ENCODE results near the gene AVPR1B.

Gene AVPR1B, protein sequence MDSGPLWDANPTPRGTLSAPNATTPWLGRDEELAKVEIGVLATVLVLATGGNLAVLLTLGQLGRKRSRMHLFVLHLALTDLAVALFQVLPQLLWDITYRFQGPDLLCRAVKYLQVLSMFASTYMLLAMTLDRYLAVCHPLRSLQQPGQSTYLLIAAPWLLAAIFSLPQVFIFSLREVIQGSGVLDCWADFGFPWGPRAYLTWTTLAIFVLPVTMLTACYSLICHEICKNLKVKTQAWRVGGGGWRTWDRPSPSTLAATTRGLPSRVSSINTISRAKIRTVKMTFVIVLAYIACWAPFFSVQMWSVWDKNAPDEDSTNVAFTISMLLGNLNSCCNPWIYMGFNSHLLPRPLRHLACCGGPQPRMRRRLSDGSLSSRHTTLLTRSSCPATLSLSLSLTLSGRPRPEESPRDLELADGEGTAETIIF

DNA sequence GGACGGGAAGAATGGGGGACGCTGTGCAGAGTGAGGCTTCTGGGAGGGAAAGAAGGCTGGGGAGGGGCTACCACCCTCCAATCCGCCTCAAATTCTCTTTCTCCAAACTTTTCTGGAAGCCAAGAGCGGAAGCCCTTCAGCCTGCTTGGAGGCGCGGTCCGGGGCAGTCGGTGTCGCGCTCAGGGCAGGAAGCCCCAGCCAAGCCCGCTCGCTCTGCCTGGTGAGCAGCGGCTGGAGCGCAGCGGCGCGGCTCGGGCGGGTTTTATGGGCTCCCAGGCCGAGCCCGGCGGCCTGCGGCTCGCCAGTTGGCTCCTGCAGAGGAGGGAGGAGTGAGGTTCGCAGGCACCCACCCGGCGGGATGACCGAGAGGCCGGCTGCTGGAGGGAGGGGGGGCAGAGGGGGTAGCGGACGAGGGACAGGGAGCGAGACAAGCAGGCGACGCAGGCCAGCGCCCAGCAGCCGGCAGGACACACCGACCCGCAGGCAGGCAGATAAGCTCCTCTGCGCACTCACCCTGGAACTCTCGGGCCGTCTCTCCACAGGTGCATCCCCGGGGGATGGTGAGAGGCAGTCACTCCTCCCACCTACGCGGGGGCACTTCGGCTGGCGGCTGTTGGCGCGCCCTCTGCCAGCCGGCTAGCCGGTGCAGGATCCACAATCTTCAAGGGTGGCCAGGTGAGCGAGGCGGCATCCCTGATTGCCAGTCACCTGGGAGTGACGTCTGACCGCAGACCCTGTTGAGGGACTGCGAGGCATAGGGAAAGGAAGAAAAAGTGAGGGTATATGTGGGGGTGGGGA lies at the start of gene AVPR1B:
Gene AVPR1B (minus strand): TSS at position 238 of the 798 bp plus-strand sequence. CDS start 498 bp downstream, outside the sequence.
- DNase-seq = peak; percentile 49 to 88

DNA sequence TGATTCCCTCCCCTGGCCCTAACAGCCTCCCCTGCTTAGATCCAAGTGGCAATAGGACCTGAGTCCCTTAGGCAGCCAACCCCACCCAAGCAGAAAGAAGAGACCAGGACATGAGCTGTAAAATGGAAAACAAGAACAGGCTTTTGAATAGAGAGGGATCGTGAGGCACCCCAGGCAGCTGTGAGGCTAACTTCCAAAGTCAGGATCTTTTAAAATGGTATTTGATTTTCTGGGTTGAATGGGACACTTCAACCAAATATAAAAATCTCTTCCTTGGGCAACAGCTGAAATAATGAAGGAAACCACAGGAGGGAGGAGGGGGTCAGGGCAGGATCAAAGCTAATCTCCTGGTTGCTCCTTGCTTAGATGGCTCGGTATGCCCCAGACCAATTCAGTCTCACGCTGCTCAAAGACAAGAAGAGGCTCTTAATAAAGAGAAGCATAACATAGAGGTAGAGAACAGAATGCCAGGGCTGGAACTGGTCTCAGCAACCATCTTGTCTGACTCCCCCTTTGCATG lies 28.6 kb upstream of the AVPR1B start:
- no peak for DNase-seq

DNA sequence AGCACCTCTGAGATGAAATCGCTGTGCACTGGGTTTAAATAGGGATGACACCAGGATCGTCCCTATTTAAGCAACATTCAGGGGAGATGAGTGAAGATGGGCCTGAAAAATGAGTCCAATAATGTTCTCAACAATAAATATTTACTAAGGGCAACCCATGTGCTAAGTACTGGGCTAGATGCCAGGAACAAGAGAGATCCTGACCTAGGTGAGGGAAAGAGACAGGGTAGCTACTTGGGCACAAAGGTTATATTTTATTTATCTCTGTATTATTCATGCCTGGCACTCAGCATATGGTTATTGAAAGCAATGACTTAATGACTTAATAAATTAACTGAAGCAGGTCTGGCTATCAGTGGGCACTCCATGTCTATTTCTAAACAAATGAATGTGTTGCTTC lies 27.4 kb upstream of the AVPR1B start:
- no peak for DNase-seq

DNA sequence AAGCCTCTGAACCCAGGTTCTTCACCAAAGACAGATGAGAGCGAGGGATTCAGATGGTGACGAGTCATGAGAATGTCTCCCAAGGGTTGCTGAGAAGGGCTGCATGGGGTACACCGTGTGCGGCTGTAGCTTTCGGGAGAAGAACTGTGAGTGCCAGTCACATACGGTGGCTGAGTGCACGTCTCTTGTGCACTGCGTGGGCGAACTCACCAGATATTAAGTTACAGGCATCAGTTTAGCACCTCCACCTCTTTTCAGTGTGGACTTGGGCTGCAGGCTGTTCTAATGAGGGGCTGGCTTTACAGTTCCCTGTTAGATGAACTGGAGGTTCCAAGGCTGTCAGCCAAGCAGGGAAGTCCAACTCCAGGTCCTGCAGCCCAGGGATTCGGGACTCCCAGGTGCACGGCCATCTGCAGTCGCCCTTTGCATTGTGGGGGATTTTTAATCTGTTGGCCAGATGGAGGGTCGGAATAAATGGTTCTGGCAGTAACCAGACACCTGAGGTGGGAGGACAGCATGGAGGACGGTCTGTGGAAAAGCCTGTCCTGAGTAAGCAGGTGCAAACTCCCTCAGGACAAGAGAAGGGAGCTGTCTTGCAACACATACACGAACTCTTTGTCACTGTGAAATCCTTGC lies 26.5 kb upstream of the AVPR1B start:
- DNase-seq = peak; percentile 70 to 76

DNA sequence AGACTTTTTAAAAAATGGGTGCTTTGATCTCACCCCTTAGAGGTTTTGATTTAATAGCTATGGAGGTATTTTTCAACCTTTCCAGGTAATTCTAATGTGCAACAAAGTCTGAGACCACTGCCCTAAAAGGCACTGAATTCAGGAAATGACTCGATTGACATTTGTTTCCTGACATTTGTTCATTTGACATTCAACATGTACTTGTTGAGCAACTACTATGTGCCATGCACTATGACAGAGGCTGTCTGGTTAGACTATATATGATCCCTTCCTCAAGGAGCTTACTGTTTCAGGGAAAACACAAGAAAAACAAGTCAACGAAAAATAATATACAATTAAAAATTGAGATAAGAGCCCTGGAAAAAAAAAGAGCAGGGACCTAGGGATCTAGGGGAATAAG lies 25.6 kb upstream of the AVPR1B start:
- DNase-seq = no peak

DNA sequence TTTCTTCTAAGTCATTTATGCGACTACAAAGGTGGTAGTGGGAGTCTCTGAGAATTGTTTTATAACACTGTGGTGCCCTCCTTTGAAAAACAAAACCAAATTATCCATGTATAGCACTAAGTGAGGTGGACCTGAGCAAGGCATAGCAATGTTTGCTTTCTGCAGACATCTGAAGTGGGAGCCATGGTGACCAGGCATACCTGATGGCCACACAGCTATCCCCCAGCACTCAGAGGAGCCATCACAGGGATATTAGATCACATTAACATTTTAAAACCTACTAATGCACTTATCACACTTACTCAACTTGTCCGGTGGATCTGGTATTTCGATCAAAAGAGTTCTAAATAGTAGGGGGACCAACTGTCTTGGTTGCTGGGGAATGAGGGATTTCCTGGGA lies 24.8 kb upstream of the AVPR1B start:
- DNase-seq = no peak

DNA sequence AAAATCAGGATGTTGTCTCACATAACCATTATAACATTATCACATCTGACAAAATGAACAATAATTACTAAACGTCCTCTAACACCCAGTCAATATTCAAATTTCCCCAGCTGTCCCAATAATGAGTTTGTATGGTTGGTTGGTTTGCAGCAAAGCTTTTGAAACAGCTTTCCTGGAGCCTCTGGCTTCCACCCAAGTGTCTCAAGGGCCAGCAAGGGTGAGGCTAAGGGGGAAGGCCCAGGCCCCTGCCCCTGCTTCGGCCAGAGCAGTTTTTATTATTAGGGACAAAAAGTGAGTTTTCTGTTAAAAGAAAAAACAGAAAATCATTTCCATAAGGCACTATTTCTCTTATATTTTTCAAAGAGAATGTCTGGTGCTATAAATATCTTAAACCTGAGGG lies 19.1 kb upstream of the AVPR1B start:
- DNase-seq = no peak

DNA sequence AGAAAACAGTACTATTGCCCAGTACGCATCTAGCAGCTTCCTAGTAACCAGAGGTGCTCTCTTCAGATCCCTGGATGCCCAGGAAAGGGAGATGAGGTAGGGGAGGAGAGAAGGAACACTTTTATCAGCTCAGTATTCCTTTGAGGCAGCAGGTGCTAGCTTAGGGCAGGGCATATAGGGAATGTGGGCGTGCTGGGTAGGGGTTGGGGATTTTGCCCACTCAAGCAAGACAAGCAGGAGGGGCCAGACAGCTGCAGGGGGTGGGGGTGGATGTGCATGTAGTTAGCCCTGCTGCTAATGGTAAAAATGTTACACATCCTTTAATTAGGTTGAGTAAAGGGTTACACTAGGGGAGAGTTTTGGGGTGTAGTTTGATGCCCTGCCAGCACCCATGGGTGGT lies 18.1 kb upstream of the AVPR1B start:
- no peak for DNase-seq

DNA sequence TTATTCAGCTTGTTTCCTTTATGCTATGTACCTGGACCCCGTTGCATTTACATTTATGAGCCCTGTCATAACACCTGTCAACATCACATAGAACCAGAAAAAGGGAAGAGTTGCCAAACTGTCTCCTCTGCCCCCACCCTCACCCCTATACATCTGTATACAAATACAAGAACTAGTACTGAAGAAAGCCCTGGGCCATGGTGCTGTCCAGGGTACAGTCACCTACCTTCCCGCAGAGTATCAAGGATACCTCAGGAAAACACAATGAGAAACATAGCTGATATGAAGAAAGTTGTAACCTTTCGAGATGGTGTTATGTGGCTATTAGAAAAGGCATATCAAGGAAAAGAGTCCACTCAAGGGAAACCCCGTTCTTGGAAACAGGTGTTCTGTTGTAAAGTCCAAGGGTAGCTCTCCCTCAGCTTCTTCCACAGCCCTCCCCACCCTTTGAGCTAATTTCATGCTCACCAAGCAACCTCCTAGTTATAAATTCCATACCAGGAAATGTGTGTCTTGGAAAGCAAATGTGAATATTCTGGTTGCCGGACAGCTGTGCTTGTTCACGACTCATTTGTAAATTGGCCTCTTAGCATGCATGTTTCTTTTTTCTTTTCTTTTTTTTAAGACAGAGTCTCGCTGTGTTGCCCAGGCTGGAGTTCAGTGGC lies 16.7 kb upstream of the AVPR1B start:
- no peak for DNase-seq

DNA sequence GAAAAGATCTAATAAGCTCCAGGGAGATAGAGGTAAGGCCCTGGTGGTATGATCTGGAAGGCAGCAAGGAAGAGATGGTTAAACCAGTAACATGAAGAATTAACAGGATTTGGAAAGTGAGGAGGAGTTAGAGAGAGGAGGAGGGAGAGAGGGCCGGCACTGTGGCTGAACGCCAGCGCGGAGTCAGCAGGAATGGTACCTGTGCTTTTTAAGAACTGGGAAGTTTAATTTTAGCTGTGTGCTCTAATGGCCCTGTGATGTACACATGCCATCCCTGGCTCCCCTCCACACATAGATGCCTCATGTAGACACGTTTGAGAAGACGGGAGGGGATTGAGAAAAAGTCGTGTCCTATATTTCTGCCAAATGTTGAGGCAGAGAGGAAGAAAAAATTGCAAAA lies 13.8 kb upstream of the AVPR1B start:
- no peak for DNase-seq

DNA sequence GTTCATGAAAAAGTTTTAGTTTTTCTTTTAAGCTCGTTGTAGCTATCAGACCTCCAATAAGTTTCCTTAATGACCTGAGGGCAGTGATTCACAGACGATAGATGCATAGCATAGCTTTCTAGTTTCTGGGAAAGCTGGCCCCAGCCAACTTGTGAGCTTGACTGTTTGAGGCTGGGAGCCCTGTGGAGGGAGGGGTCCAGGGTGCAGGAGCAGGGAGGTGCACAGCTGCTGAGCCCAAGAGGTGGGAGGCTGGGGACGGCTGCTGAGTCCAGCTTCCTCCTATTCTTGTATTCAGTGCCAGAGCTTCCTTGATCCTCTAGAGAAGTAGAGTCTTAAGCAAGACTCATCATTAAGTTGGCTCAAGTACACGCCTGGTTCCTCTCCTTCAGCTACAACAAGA lies 11.0 kb upstream of the AVPR1B start:
- DNase-seq = no peak

DNA sequence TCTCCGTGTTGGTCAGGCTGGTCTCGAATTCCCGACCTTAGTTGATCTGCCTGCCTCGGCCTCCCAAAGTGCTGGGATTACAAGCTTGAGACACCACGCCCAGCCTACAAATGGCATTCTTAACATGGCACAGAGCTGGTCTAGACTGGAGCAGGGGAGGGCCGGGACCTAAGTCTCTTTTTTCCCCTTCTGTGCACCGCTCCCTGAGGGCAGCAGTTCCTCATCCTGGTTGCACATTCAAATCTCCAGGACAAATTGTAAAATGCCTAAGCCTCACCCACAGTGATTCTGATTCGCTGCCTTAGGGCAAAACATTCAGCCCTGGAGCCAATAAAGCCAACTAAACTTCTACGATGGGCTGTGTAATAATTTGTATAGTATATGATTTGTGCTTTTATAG lies 10.1 kb upstream of the AVPR1B start:
- DNase-seq = no peak

DNA sequence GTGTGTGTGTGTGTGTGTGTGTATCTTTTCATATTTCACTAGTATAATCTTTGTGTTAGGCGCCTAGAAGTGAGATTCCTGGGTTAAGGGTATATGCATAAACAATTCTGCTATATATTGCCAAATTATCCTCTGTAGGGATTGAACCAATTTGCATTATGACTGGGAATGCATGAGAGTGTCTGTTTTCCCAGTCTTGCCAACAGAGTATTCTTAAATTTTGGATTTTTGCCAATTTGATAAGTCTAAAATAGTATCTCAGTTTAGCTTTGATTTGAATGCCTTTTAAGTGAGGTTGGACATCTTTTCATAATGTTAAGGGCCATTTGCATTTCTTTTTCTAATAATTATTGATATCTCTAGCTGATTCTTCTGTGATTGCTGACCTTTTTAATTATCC lies 8.2 kb upstream of the AVPR1B start:
- DNase-seq = no peak

DNA sequence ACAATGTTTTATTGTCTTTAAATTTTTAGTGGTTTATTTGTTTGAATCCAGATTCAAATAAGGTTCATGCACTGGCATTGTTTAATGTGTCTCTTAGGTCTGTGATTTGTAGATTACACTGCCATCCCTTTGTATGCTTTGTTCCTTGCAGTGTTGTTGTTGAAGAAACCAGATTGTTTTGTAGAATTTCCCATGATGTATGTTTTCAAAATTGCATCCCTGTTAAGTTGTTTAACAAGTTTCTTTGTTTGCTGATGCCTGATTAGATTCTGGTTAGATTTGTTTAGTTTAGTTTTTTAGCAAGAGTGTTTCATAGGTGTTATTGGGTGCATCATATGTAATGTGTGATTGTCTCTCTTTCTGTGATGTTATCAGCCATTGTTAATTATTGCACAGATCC lies 5.5 kb upstream of the AVPR1B start:
- DNase-seq = no peak

DNA sequence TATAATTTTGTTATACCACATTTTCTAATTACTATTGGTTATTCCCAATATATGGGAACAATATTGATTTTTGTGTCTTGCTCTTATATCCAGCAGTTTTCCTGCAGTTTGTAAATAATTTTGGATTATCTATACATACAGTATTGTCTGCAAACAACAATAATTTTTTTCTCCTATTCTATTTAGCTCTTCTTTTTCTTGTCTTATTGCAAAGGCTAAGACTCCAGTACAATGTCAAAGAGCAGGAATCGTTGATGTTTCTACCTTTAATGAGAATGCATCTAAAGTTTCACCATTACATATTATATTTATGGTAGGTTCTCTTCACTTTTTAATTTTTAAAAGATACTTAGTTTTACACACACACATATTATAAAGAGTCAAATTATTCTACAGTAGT lies 4.1 kb upstream of the AVPR1B start:
- DNase-seq = no peak

DNA sequence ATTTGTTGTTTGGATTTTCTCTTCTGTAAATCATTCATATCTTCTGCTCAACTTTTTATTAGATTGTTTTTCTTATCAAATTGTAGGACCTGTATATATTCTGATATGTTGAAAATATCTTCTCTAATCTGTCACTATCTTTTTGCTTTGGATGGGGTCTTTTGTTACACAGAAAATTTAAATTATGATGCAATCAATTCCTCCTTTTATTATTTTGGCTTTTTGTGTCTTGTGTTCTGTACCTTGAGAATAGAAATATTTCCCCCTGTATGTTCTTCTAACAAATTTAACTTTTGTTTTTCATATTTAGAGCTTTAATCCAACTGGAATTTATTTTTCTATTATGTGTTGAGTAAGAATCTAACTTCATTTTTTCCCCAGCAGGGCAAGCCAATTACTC lies 3.2 kb upstream of the AVPR1B start:
- DNase-seq = no peak

DNA sequence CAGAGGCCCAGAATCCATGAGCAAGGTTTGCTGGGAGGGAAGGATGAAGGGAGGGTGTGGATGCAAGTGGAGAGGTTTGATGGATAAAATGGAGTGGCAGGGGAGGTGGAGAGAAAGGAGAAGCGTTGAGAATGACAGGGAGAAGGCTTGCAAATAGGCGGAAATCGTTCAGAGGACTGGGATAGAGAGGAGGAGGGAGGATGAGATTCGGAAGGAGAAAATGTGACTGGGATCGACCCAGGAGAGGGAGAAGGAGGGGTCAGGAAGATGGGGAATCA lies 376 bp downstream of the AVPR1B start:
- no peak for DNase-seq

DNA sequence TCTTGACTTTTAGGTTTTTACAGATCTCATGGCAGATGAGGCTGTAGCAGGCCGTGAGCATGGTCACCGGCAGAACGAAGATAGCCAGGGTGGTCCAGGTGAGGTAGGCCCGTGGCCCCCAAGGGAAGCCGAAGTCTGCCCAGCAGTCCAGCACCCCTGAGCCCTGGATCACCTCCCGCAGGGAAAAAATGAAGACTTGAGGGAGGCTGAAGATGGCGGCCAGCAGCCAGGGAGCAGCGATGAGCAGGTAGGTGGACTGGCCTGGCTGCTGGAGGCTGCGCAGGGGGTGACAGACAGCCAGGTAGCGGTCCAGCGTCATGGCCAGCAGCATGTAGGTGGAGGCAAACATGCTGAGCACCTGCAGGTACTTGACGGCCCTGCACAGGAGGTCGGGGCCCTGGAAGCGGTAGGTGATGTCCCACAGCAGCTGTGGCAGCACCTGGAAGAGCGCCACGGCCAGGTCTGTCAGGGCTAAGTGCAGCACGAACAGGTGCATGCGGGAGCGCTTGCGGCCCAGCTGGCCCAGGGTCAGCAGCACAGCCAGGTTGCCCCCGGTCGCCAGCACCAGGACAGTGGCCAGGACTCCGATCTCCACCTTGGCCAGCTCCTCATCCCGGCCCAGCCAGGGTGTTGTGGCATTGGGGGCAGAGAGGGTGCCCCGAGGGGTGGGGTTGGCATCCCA lies 856 bp downstream of the AVPR1B start:
- no peak for DNase-seq

DNA sequence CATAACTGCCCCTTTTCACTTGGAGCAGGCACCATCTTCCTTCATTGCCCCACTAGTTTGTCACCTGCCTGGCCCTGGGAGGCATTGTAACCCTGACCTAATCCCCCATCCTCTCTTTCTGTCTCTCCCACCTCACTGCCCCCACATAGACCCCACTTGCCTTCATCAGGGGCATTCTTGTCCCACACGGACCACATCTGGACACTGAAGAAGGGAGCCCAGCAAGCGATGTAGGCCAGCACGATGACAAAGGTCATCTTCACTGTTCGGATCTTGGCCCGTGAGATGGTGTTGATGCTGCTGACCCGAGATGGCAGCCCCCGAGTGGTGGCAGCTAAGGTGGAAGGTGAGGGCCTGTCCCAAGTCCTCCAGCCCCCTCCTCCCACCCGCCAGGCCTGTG lies 1.4 kb downstream of the AVPR1B start:
- no peak for DNase-seq

DNA sequence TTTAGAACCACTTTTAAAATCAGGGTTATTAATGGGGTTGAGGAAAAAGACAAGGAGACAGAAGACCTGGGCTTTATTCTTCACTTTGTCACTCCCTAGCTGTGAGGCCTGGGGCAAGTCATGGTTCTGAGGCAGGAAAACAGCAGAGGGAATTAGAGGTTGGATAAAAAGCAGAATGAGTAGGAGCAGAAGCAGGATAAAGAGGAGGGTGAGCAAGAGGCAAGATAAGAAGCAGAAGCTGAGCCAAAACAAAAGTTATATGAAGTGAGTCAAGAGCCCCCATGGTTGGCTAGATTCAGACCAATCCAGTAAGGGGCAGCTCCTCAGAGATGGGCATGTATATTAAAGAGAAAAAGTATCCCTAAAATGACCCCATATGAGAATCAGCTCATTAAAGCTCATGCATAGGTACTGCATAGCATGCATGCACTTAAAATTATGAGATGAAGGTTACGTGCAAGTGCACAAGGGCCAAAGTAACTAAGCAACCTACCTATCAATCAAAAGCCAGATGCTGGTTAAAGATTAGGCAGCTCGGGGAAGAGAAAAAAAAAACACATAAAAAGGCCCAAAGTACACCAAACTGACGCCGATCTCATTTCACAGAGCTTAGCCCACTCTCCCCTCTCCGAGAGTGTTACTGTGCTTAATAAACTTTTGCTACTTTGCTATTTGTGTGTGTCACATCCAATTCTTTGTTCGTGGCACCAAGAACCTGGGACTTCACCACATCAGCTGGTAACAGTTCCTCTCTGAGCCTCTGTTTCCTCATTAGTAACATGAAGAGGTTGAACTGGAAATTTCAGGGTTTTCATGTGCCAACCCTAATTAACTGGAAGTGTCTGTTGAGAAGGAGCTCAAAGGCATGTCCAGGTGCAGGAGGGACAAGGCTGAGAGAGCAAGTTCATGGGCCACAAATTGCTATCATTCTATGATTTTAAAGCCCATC lies 2.2 kb downstream of the AVPR1B start:
- DNase-seq = no peak

DNA sequence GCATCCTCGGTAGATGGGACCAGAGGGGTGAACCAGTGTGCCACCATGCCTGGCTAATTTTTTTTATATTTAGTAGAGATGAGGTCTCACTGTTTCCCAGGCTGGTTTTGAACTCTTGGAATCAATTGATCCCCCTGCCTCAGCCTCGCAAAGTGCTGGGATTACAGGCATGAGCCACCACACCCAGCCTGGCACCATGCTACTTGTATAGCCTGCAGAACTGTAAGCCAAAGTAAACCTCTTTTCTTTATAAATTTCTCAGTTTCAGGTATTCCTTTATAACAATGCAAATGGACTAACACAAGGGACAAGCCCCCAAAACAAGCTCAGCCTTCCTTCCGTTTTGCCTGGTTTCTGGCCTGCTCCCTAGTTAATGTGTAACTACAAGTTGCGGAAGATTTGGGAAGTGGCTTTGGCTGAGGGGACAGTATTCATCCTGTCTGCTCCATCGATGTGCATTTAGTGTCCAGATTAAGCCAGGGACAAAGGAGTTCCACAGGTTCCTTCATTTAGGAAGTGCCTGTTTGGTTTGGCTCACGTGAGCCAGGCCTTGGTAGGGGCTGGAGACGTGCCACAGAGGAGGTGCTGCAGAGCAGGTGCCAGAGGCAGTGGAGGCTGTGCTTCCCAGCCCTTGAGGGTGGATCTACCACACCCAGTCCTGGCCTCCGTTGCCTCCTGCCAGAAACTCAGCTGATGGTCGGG lies 4.4 kb downstream of the AVPR1B start:
- no peak for DNase-seq
